Measurements from ENCODE around the gene CLIP1. TPM values are rescaled to one million over a fixed set of nuclear protein-coding genes. Genes with fewer than 3 reads are reported as not detected.

The CLIP1 gene
- total RNA-seq, 3 donors from 2014 or later (not counting 1 experiment from before 2014, with no cell fraction given) = 67.1 to 88.5 (median 69.1) TPM

GRCh38 chr12:122352394-122352793 is 70.1 kb downstream of the CLIP1 start:
- Mint-ChIP-seq H3K9me3 (no peaks in the 10 kb centered on the region), H3K4me1 (peaks cover 16% of the 10 kb centered on the region in 2 donors), H3K27ac (peak overlapping the region; percentile 80 to 85), H3K36me3 (peaks cover 12% of the 10 kb centered on the region), H3K4me3 (peak overlapping the region; percentile 61), H3K27me3 (ENCODE audit: low read depth in 2 of 2) (no peaks in the 10 kb centered on the region)
- WGBS (ENCODE audit: insufficient coverage) = 34% methylated on average over 5 of the region's 8 CpGs
- no peaks in the 10 kb centered on the region for H3K9me3 ChIP-seq (ENCODE audit: control insufficient read depth, insufficient read depth, low read length)
- H3K36me3 ChIP-seq (ENCODE audit: control insufficient read depth, insufficient read depth, low read length) = peaks cover 42% of the 10 kb centered on the region
- H3K4me3 ChIP-seq (ENCODE audit: low read length) = no peak overlapping the region
- no peaks in the 10 kb centered on the region for H3K27me3 ChIP-seq (ENCODE audit: control insufficient read depth, insufficient read depth, low read length)
- TF ChIP-seq CTCF (IDR thresholded peaks at IDR 0.05) = no peak
- intact Hi-C loops (cut with micrococcal nuclease) = no loop called here
- ATAC-seq = peak; percentile 58 to 80 (median 68)
- peak overlapping the region; percentile 17 for H3K27ac ChIP-seq (ENCODE audit: low read length)
- DNase-seq = no peak
- peaks cover 4% of the 10 kb centered on the region for H3K4me1 ChIP-seq (ENCODE audit: control insufficient read depth, insufficient read depth, low read length)

- H3K27ac Mint-ChIP-seq = no peak overlapping the region
- no peak overlapping the region for H3K4me3 ChIP-seq (ENCODE audit: low read length)
- ATAC-seq (no peak), DNase-seq (no peak)
- 84% methylated on average over 7 of the region's 7 CpGs for WGBS (ENCODE audit: insufficient coverage)
- H3K36me3 ChIP-seq (ENCODE audit: control insufficient read depth, insufficient read depth, low read length) = peaks cover 41% of the 10 kb centered on the region
- no peaks in the 10 kb centered on the region for H3K9me3 Mint-ChIP-seq
- H3K27ac ChIP-seq (ENCODE audit: low read length) = no peak overlapping the region
- TF ChIP-seq CTCF (IDR thresholded peaks at IDR 0.05) = no peak
- H3K27me3 ChIP-seq (ENCODE audit: control insufficient read depth, insufficient read depth, low read length) = no peaks in the 10 kb centered on the region
- no peak overlapping the region for H3K4me3 Mint-ChIP-seq
- H3K4me1 ChIP-seq (ENCODE audit: control insufficient read depth, insufficient read depth, low read length) = peaks cover 4% of the 10 kb centered on the region
- H3K9me3 ChIP-seq (ENCODE audit: control insufficient read depth, insufficient read depth, low read length) = no peaks in the 10 kb centered on the region
- H3K4me1 Mint-ChIP-seq = peaks cover 10 to 11% of the 10 kb centered on the region in 2 donors
- peaks cover 5% of the 10 kb centered on the region for H3K36me3 Mint-ChIP-seq
- no peaks in the 10 kb centered on the region for H3K27me3 Mint-ChIP-seq (ENCODE audit: low read depth in 2 of 2)
- intact Hi-C loops (cut with micrococcal nuclease) = no loop called here
These were observed 72.2 kb downstream of the CLIP1 start for GRCh38 chr12:122350141-122350848.

- no peak overlapping the region for H3K4me3 ChIP-seq (ENCODE audit: low read length)
- 97% methylated on average over 4 of the region's 4 CpGs for WGBS (ENCODE audit: insufficient coverage)
- H3K27ac Mint-ChIP-seq = no peak overlapping the region
- no peak for TF ChIP-seq CTCF (IDR thresholded peaks at IDR 0.05)
- peaks cover 5% of the 10 kb centered on the region for H3K36me3 Mint-ChIP-seq
- DNase-seq (no peak), ATAC-seq (no peak)
- no peak overlapping the region for H3K27ac ChIP-seq (ENCODE audit: low read length)
- intact Hi-C loops (cut with micrococcal nuclease) = no loop called here
- no peaks in the 10 kb centered on the region for H3K27me3 ChIP-seq (ENCODE audit: control insufficient read depth, insufficient read depth, low read length)
- no peaks in the 10 kb centered on the region for H3K9me3 Mint-ChIP-seq
- no peak overlapping the region for H3K4me3 Mint-ChIP-seq
- peaks cover 32% of the 10 kb centered on the region for H3K36me3 ChIP-seq (ENCODE audit: control insufficient read depth, insufficient read depth, low read length)
- H3K27me3 Mint-ChIP-seq (ENCODE audit: low read depth in 2 of 2) = no peaks in the 10 kb centered on the region
- no peaks in the 10 kb centered on the region for H3K9me3 ChIP-seq (ENCODE audit: control insufficient read depth, insufficient read depth, low read length)
- H3K4me1 ChIP-seq (ENCODE audit: control insufficient read depth, insufficient read depth, low read length) = peaks cover 4% of the 10 kb centered on the region
- H3K4me1 Mint-ChIP-seq = peaks cover 10 to 11% of the 10 kb centered on the region in 2 donors
These were observed 73.4 kb downstream of the CLIP1 start for GRCh38 chr12:122349078-122349477.

GRCh38 chr12:122348505-122348904 is 74.0 kb downstream of the CLIP1 start:
- Histone ChIP-seq H3K27me3 (ENCODE audit: control insufficient read depth, insufficient read depth, low read length) (no peaks in the 10 kb centered on the region), H3K9me3 (ENCODE audit: control insufficient read depth, insufficient read depth, low read length) (no peaks in the 10 kb centered on the region), H3K27ac (ENCODE audit: low read length) (no peak overlapping the region), H3K4me1 (ENCODE audit: control insufficient read depth, insufficient read depth, low read length) (peaks cover 4% of the 10 kb centered on the region), H3K36me3 (ENCODE audit: control insufficient read depth, insufficient read depth, low read length) (peaks cover 29% of the 10 kb centered on the region), H3K4me3 (ENCODE audit: low read length) (no peak overlapping the region)
- H3K4me3 Mint-ChIP-seq = no peak overlapping the region
- WGBS (ENCODE audit: insufficient coverage) = 94% methylated on average over 4 of the region's 4 CpGs
- no peak for ATAC-seq
- intact Hi-C loops (cut with micrococcal nuclease) = no loop called here
- no peak for TF ChIP-seq CTCF (IDR thresholded peaks at IDR 0.05)
- no peak for DNase-seq
- no peak overlapping the region for H3K27ac Mint-ChIP-seq
- H3K27me3 Mint-ChIP-seq (ENCODE audit: low read depth in 2 of 2) = no peaks in the 10 kb centered on the region
- no peaks in the 10 kb centered on the region for H3K9me3 Mint-ChIP-seq
- peaks cover 5% of the 10 kb centered on the region for H3K36me3 Mint-ChIP-seq
- peaks cover 10 to 11% of the 10 kb centered on the region in 2 donors for H3K4me1 Mint-ChIP-seq
